H9 (cell line): ENCODE data around the gene AKNA. TPM values are rescaled to one million over a fixed set of nuclear protein-coding genes. Genes with fewer than 3 reads are reported as not detected.

Experiments used
- DNase-seq: peaks from one replicate; pipeline ENCODE4 v3.0.0-alpha.2; 2017
- H2AFZ ChIP-seq: one replicate; pipeline ENCODE4 v1.6.1; 2013; ENCODE audit warnings: mild to moderate bottlenecking, low read length, control low read depth, moderate library complexity
- H2AK5ac ChIP-seq: 2 replicates; pipeline ENCODE4 v1.6.1; 2013; ENCODE audit warnings: low read length, control low read depth, mixed read lengths; ENCODE audit not compliant: insufficient read length
- H2BK120ac ChIP-seq: one replicate; pipeline ENCODE4 v1.6.1; 2013; ENCODE audit warnings: low read depth, mild to moderate bottlenecking, low read length, control low read depth, inconsistent platforms; ENCODE audit not compliant: poor library complexity, severe bottlenecking
- H2BK12ac ChIP-seq: 2 replicates; pipeline ENCODE4 v1.6.1; 2013; ENCODE audit warnings: low read length, control low read depth, mixed read lengths, low read depth; ENCODE audit not compliant: insufficient read length
- H2BK15ac ChIP-seq: 2 replicates; pipeline ENCODE4 v1.6.1; 2013; ENCODE audit warnings: low read depth, low read length, control low read depth
- H2BK20ac ChIP-seq: one replicate; pipeline ENCODE4 v1.6.1; 2013; ENCODE audit warnings: low read depth, mild to moderate bottlenecking, low read length, control low read depth, inconsistent platforms; ENCODE audit not compliant: poor library complexity, severe bottlenecking
- H2BK5ac ChIP-seq: 2 replicates; pipeline ENCODE4 v1.6.1; 2013; ENCODE audit warnings: low read length, control low read depth, mixed read lengths; ENCODE audit not compliant: insufficient read length
- H3K14ac ChIP-seq: 2 replicates; pipeline ENCODE4 v1.6.1; 2013; ENCODE audit warnings: low read length, control low read depth; ENCODE audit not compliant: insufficient read depth
- H3K18ac ChIP-seq: 2 replicates; pipeline ENCODE4 v1.6.1; 2013; ENCODE audit warnings: low read depth, mild to moderate bottlenecking, mixed read lengths, low read length, control low read depth; ENCODE audit not compliant: insufficient read length
- H3K23ac ChIP-seq: 2 replicates; pipeline ENCODE4 v1.6.1; 2013; ENCODE audit warnings: low read length, control low read depth, mixed read lengths, low read depth; ENCODE audit not compliant: insufficient read length
- H3K23me2 ChIP-seq: 2 replicates; pipeline ENCODE4 v1.6.1; 2013; ENCODE audit warnings: low read depth, mild to moderate bottlenecking, mixed read lengths, low read length, control low read depth; ENCODE audit not compliant: insufficient read length, poor library complexity, severe bottlenecking
- H3K27ac ChIP-seq: 2 replicates; pipeline ENCODE4 v1.5.1; 2013; ENCODE audit warnings: low read length, control low read depth, mixed read lengths, low read depth; ENCODE audit not compliant: insufficient read length
- H3K27me3 ChIP-seq: 2 replicates; pipeline ENCODE4 v1.6.1; 2013; ENCODE audit warnings: low read length, control low read depth, inconsistent platforms; ENCODE audit not compliant: insufficient read depth
- H3K4ac ChIP-seq: 2 replicates; pipeline ENCODE4 v1.6.1; 2013; ENCODE audit warnings: low read depth, mild to moderate bottlenecking, control low read depth, inconsistent platforms, low read length, moderate library complexity
- H3K4me1 ChIP-seq: 2 replicates; pipeline ENCODE4 v1.6.1; 2013; ENCODE audit warnings: low read length, control low read depth, inconsistent platforms; ENCODE audit not compliant: insufficient read depth
- H3K4me2 ChIP-seq: 2 replicates; pipeline ENCODE4 v1.6.1; 2013; ENCODE audit warnings: low read length, control low read depth, mixed read lengths; ENCODE audit not compliant: insufficient read length, insufficient read depth
- H3K56ac ChIP-seq: 2 replicates; pipeline ENCODE4 v1.6.1; 2013; ENCODE audit warnings: low read depth, mild to moderate bottlenecking, mixed read lengths, low read length, control low read depth; ENCODE audit not compliant: insufficient read length
- H3K79me1 ChIP-seq: 2 replicates; pipeline ENCODE4 v1.6.1; 2013; ENCODE audit warnings: low read depth, mild to moderate bottlenecking, moderate library complexity, low read length, control low read depth, inconsistent platforms; ENCODE audit not compliant: insufficient read depth, poor library complexity, severe bottlenecking
- H3K79me2 ChIP-seq: 2 replicates; pipeline ENCODE4 v1.6.1; 2013; ENCODE audit warnings: low read length, control low read depth, inconsistent platforms; ENCODE audit not compliant: insufficient read depth
- H3K9ac ChIP-seq: 2 replicates; pipeline ENCODE4 v1.6.1; 2013; ENCODE audit warnings: low read length, control low read depth, mixed read lengths; ENCODE audit not compliant: insufficient read length; ENCODE audit errors: extremely low read depth
- H3K9me3 ChIP-seq: one replicate; pipeline ENCODE4 v1.6.1; 2013; ENCODE audit warnings: low read depth, low read length, inconsistent platforms; ENCODE audit not compliant: control insufficient read depth
- H3T11ph ChIP-seq: one replicate; pipeline ENCODE4 v1.6.1; 2013; ENCODE audit warnings: mild to moderate bottlenecking, low read length, control low read depth, inconsistent platforms
- H4K20me1 ChIP-seq: one replicate; pipeline ENCODE4 v1.6.1; 2013; ENCODE audit not compliant: control insufficient read depth, insufficient read length, insufficient read depth
- H4K5ac ChIP-seq: 2 replicates; pipeline ENCODE4 v1.6.1; 2013; ENCODE audit warnings: low read depth, mild to moderate bottlenecking, mixed read lengths, low read length, control low read depth; ENCODE audit not compliant: insufficient read length
- H4K8ac ChIP-seq: replicated peaks from 2 replicates; pipeline ENCODE4 v1.6.1; 2013; ENCODE audit warnings: low read length, control low read depth, mixed read lengths, low read depth; ENCODE audit not compliant: insufficient read length
- H4K91ac ChIP-seq: 2 replicates; pipeline ENCODE4 v1.6.1; 2013; ENCODE audit warnings: low read depth, mild to moderate bottlenecking, moderate library complexity, mixed read lengths, low read length, control low read depth; ENCODE audit not compliant: insufficient read length
- H3K27ac Mint-ChIP-seq, 3 experiments: 2 replicates in 2 of 3; 3 replicates in 1 of 3; pipeline ENCODE4 v1.8.0; 2020 to 2021; ENCODE audit warnings: mixed read lengths in 3 of 3, mild to moderate bottlenecking in 1 of 3, moderate library complexity in 1 of 3
- H3K27me3 Mint-ChIP-seq: 2 replicates; pipeline ENCODE4 v1.8.0; 2021; ENCODE audit warnings: low read depth, mild to moderate bottlenecking, moderate library complexity, mixed read lengths
- H3K36me3 Mint-ChIP-seq, 3 experiments: 2 replicates in 2 of 3; 3 replicates in 1 of 3; pipeline ENCODE4 v1.8.0; 2020 to 2021; ENCODE audit warnings: low read depth in 3 of 3, mixed read lengths in 3 of 3; ENCODE audit not compliant: insufficient read depth in 1 of 3
- H3K4me1 Mint-ChIP-seq, 2 experiments: 2 replicates each; pipeline ENCODE4 v1.8.0; 2020; ENCODE audit warnings: mixed read lengths in 2 of 2
- H3K4me3 Mint-ChIP-seq, 2 experiments: 2 replicates in 1 of 2; 3 replicates in 1 of 2; pipeline ENCODE4 v1.8.0; 2020 to 2021; ENCODE audit warnings: mild to moderate bottlenecking in 2 of 2, mixed read lengths in 2 of 2, moderate library complexity in 1 of 2
- H3K9me3 Mint-ChIP-seq, 2 experiments: 2 replicates in 1 of 2; 3 replicates in 1 of 2; pipeline ENCODE4 v1.8.0; 2020; ENCODE audit warnings: mild to moderate bottlenecking in 2 of 2, mixed read lengths in 2 of 2, moderate library complexity in 1 of 2
- WGBS: extraction: QIAGEN DNeasy Blood & Tissue Kit; methylation state at CpG from one replicate; pipeline ENCODE4 v1.1.7; 2013; ENCODE audit warnings: missing lambda C conversion rate, low lambda C conversion rate, mixed read lengths; ENCODE audit not compliant: insufficient read length; ENCODE audit errors: extremely low coverage; 5-methylcytosine and 5-hydroxymethylcytosine counted together
- total RNA-seq: library from RNA; stranded (reverse); gene quantifications from 2 replicates; pipeline ENCODE4 v1.2.1, GENCODE V29; 2021
- TF ChIP-seq, protein P1 (sequence below): fragments of 200-600 bp; sonication (generic); conservative IDR thresholded peaks from 3 replicates; pipeline ENCODE4 v1.8.0; 2021; ENCODE audit warnings: antibody characterized with exemption, mild to moderate bottlenecking

AKNA gene
- total RNA-seq, 1 experiment from 2014 or later: 19.7 TPM

DNA sequence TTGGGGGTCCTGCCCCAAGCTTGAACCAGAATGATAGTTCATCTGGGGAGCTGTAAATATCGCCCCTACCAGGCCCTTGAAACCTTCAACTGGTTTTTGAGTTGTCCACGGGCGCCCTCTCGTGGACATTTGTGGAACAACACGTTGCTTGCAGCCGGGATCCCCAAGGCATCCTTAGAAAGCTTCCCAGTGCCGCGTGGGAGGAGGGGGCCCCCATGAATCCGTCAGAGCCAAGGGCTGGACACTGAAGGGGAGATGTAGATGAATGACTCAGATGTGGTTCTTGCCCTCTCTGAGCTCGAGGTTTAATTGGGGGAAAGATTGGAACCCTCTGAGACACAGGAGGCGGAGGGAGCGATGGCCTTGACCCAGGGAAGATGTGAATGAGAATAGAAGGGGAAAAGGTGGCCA, 96.7 kb downstream of the AKNA start:
- H3K27ac Mint-ChIP-seq: no peak overlapping the region; a peak in 1 of 7 replicates
- H4K91ac ChIP-seq: no peak overlapping the region
- H4K8ac ChIP-seq: no peak overlapping the region
- H3K4me3 Mint-ChIP-seq: no peak overlapping the region; a peak in 1 of 5 replicates
- no peak overlapping the region for H3K9ac ChIP-seq
- no peaks in the 10 kb centered on the region for H4K20me1 ChIP-seq
- no peak overlapping the region for H3K4me2 ChIP-seq
- H3K79me1 ChIP-seq: no peaks in the 10 kb centered on the region
- H3K23me2 ChIP-seq: no peaks in the 10 kb centered on the region
- no CpG with 5 or more reads among the region's 12 CpGs for WGBS
- H3K4me1 Mint-ChIP-seq: peaks cover 11 to 18% of the 10 kb centered on the region in 2 experiments
- H3K9me3 ChIP-seq: peaks cover 5% of the 10 kb centered on the region
- H3K14ac ChIP-seq: no peak overlapping the region
- H2BK20ac ChIP-seq: no peak overlapping the region
- no peak overlapping the region for H3K18ac ChIP-seq
- H3T11ph ChIP-seq: no peak overlapping the region
- no peak overlapping the region for H3K56ac ChIP-seq
- H2BK12ac ChIP-seq: no peak overlapping the region
- no peak overlapping the region for H2BK15ac ChIP-seq
- H3K27ac ChIP-seq: no peak overlapping the region
- no peak overlapping the region for H3K23ac ChIP-seq
- peaks cover 28 to 38% (median 33%) of the 10 kb centered on the region in 3 experiments for H3K36me3 Mint-ChIP-seq
- H3K79me2 ChIP-seq: no peaks in the 10 kb centered on the region
- no peak overlapping the region for H2BK120ac ChIP-seq
- peak; percentile 79 for DNase-seq
- no peak overlapping the region for H2AFZ ChIP-seq
- H3K4me1 ChIP-seq: 0 out of 2 replicates have a peak, but pooled peaks cover 3% of the 10 kb centered on the region
- H3K27me3 ChIP-seq: no peaks in the 10 kb centered on the region
- no peak overlapping the region for H2AK5ac ChIP-seq
- H3K9me3 Mint-ChIP-seq: peaks cover 15 to 17% of the 10 kb centered on the region in 2 experiments; a peak in 4 of 5 replicates
- H3K4ac ChIP-seq: no peak overlapping the region
- no peak overlapping the region for H4K5ac ChIP-seq
- H3K27me3 Mint-ChIP-seq: no peaks in the 10 kb centered on the region
- TF ChIP-seq, protein P1, sequence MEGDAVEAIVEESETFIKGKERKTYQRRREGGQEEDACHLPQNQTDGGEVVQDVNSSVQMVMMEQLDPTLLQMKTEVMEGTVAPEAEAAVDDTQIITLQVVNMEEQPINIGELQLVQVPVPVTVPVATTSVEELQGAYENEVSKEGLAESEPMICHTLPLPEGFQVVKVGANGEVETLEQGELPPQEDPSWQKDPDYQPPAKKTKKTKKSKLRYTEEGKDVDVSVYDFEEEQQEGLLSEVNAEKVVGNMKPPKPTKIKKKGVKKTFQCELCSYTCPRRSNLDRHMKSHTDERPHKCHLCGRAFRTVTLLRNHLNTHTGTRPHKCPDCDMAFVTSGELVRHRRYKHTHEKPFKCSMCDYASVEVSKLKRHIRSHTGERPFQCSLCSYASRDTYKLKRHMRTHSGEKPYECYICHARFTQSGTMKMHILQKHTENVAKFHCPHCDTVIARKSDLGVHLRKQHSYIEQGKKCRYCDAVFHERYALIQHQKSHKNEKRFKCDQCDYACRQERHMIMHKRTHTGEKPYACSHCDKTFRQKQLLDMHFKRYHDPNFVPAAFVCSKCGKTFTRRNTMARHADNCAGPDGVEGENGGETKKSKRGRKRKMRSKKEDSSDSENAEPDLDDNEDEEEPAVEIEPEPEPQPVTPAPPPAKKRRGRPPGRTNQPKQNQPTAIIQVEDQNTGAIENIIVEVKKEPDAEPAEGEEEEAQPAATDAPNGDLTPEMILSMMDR: peak; percentile 94
- H2BK5ac ChIP-seq: no peak overlapping the region
